CD4-positive, CD25-positive, alpha-beta regulatory T cell (primary cell): Measurements from ENCODE around the gene PDIK1L. TPM values are rescaled to one million over a fixed set of nuclear protein-coding genes. Genes with fewer than 3 reads are reported as not detected.

ENCODE experiments used
- ATAC-seq, 2 donors: fragments of 150-1000 bp; cut with Tn5 transposase; one replicate each; pipeline ENCODE4 v1.10.0; 2021; ENCODE audit warnings: low read depth in 2 of 2, moderate number of reproducible peaks in 2 of 2, moderate library complexity in 1 of 2
- DNase-seq, 3 donors: peaks; one replicate each; pipeline versions ENCODE4 v3.0.0 to v3.0.0-alpha.2; 2012 to 2022; ENCODE audit warnings: mixed read lengths in 1 of 3
- H3K27ac ChIP-seq: one replicate; pipeline ENCODE4 v1.7.0; 2013; ENCODE audit warnings: mild to moderate bottlenecking, low read length; ENCODE audit not compliant: insufficient read depth, poor library complexity, severe bottlenecking
- H3K27me3 ChIP-seq: one replicate; pipeline ENCODE4 v1.7.0; 2013; ENCODE audit warnings: low read length; ENCODE audit not compliant: control insufficient read depth, insufficient read depth
- H3K36me3 ChIP-seq: one replicate; pipeline ENCODE4 v1.7.0; 2013; ENCODE audit warnings: mild to moderate bottlenecking, low read length, moderate library complexity; ENCODE audit not compliant: control insufficient read depth, insufficient read depth
- H3K4me1 ChIP-seq: 2 replicates; pipeline ENCODE4 v1.7.0; 2013; ENCODE audit warnings: mild to moderate bottlenecking, low read length; ENCODE audit not compliant: insufficient read depth, control insufficient read depth, poor library complexity, severe bottlenecking
- H3K4me3 ChIP-seq: one replicate; pipeline ENCODE4 v1.7.0; 2013; ENCODE audit warnings: low read depth, mild to moderate bottlenecking, low read length, moderate library complexity
- H3K9me3 ChIP-seq, 2 experiments: 1 replicate in 1 of 2; 2 replicates in 1 of 2; pipeline ENCODE4 v1.7.0; 2013; ENCODE audit warnings: low read length in 2 of 2, mild to moderate bottlenecking in 1 of 2, moderate library complexity in 1 of 2; ENCODE audit not compliant: control insufficient read depth in 2 of 2
- H3K27ac Mint-ChIP-seq, 3 donors: one replicate each; pipeline ENCODE4 v1.8.0; 2020 to 2022; ENCODE audit warnings: mild to moderate bottlenecking in 3 of 3, mixed read lengths in 3 of 3, moderate library complexity in 2 of 3
- H3K27me3 Mint-ChIP-seq: one replicate; pipeline ENCODE4 v1.8.0; 2022; ENCODE audit warnings: mild to moderate bottlenecking, mixed read lengths
- H3K36me3 Mint-ChIP-seq: one replicate; pipeline ENCODE4 v1.8.0; 2020; ENCODE audit warnings: mixed read lengths
- H3K4me1 Mint-ChIP-seq, 4 donors: one replicate each; pipeline ENCODE4 v1.8.0; 2020 to 2022; ENCODE audit warnings: mixed read lengths in 4 of 4, mild to moderate bottlenecking in 1 of 4
- H3K4me3 Mint-ChIP-seq, 4 donors: one replicate each; pipeline ENCODE4 v1.8.0; 2020 to 2022; ENCODE audit warnings: mild to moderate bottlenecking in 4 of 4, mixed read lengths in 4 of 4, moderate library complexity in 3 of 4
- H3K9me3 Mint-ChIP-seq, 7 donors: one replicate each; pipeline ENCODE4 v1.8.0; 2020 to 2022; ENCODE audit warnings: mixed read lengths in 7 of 7, mild to moderate bottlenecking in 3 of 7, moderate library complexity in 2 of 7
- polyA plus RNA-seq, 4 donors: library from polyadenylated mRNA; unstranded; fragments of 300-500 nt; fragmentation: Illumina TruSeq; gene quantifications; one replicate each; pipeline ENCODE4 v1.2.3, GENCODE V29; 2021
- total RNA-seq: library from RNA; stranded (reverse); gene quantifications from one replicate; pipeline ENCODE4 v1.2.3, GENCODE V29; 2022

PDIK1L gene
- total and polyA plus RNA-seq, 5 donors from 2014 or later: 5.1 to 11.1 (median 7.0) TPM

DNA sequence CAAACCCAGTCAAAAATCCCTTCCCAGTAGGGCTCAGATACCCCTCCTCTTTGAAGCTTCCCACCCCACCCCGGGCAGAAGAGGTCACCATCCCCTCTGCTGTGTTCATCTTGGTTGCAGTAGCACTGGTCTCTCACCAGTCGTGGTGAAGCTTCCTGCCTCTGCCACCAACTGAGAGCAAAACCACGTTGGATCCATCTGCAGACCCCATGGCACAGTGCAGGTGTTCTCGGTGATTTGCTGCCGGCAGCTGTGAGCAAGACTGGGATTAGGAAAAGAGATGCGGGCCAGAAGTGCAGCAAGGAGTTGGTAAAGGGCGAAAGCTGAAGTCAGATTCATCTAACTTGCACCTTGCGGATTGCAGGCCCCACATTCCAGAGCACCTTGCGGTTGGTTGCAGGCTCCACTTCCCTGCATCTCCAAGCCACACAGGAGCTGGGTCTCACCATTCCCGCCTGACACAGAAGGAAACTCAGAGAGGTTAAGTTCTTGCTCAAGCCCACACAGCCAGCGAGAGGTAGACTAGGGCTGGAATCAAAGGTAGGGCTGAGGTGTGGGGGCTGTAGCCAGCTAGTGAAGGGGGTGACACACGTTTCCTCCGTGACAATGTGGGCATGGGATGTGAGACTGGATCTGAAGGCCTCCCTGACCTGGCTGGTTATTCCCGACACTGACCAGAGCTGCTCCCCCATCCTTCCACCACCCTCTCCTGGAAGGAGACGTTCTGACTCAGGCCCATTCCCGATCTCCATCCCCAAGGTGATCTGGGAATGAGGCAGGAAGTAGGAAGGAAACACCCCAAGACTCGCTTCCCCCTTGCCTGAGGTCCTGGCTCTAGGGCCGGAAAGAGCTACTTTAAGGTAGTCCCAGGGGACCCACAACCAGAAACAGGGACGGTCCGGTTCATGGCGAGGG lies 44.0 kb downstream of the PDIK1L start:
- Mint-ChIP-seq H3K27me3 (peaks cover 69% of the 10 kb centered on the region), H3K4me1 (no peaks in the 10 kb centered on the region), H3K9me3 (peaks cover 0 to 2% (median 0%) of the 10 kb centered on the region in 7 donors), H3K27ac (no peak overlapping the region), H3K4me3 (no peak overlapping the region), H3K36me3 (no peaks in the 10 kb centered on the region)
- ATAC-seq (no peak), DNase-seq (no peak)
- H3K27ac ChIP-seq: no peak overlapping the region
- H3K9me3 ChIP-seq: no peaks in the 10 kb centered on the region
- H3K4me3 ChIP-seq: no peak overlapping the region
- H3K4me1 ChIP-seq: peaks cover 5% of the 10 kb centered on the region
- no peaks in the 10 kb centered on the region for H3K36me3 ChIP-seq
- peaks cover 8% of the 10 kb centered on the region for H3K27me3 ChIP-seq

DNA sequence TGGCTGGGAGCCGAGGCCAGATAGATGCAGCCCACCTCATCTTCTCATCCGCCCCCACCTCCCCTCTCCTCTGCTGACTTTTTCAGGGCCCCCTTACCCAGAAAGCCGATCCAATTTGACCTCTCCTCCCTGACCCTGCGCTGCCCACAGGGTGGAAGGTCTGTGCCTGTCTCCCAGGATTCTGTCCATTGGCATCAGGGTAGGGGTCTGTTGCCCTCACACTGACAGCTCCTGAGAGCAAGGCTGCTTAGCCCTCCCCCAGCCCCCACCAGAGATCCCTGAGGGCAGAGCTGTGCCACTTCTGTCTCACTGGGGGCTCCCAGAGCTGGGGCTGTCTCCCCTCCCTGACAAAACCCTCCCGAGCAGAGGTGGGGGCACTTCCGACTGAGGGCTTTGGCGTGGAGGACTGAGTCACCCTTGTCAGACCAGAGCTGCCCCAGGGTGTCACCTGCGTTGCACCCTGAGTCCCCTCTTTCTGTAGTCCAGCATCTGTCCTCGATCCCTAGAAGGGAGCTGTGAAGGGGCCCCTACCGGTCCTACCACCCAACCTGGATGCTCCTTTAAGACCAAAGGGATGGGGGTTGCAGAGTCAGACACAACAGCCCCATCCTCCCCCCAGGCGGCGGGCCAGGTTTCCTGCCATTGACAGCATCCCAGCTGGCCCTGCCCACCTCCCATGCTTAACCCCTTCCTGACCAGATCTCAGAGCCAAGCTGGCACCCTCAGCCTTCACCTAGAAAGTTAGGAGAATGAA lies 44.8 kb downstream of the PDIK1L start:
- Mint-ChIP-seq H3K4me1 (peaks cover 0 to 2% (median 0%) of the 10 kb centered on the region in 4 donors), H3K4me3 (no peak overlapping the region), H3K27ac (no peak overlapping the region), H3K36me3 (no peaks in the 10 kb centered on the region), H3K9me3 (peaks cover 0 to 2% (median 0%) of the 10 kb centered on the region in 7 donors), H3K27me3 (peaks cover 75% of the 10 kb centered on the region)
- Histone ChIP-seq H3K4me1 (peaks cover 9% of the 10 kb centered on the region), H3K27me3 (peaks cover 9% of the 10 kb centered on the region), H3K36me3 (no peaks in the 10 kb centered on the region), H3K27ac (no peak overlapping the region), H3K4me3 (no peak overlapping the region), H3K9me3 (no peaks in the 10 kb centered on the region)
- DNase-seq: no peak
- no peak for ATAC-seq

DNA sequence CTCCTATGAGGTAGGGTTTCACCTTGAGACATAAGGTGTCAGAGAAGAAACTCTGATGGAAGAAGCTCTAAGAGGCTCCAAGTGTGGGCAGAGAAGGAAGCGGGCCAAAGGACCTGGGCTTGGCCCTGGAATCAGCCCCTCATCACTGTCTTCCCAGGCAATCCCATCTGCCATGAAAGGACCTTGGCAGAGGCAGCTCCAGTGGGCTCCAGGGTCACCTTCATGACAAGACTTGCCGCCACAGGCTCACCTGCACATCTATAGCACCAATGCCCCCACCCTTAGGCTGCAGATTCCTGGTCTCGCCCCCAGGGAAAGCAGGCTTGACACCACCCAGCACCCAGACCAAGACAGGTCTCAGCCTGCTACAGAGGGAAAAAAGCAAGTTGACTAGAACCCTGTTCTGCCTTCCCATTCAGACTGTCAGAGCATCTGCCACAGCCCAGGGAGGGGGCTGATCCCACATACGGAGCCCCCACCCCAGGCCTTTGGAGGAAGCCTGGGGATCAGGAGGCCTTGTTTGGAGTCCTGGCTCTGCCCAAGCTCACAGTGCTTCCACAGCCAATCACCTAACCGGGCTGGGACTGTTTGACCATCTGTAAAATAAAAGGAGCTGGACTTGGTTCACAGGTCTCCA lies 46.8 kb downstream of the PDIK1L start:
- H3K4me1 Mint-ChIP-seq: peaks cover 0 to 7% (median 3%) of the 10 kb centered on the region in 4 donors

DNA sequence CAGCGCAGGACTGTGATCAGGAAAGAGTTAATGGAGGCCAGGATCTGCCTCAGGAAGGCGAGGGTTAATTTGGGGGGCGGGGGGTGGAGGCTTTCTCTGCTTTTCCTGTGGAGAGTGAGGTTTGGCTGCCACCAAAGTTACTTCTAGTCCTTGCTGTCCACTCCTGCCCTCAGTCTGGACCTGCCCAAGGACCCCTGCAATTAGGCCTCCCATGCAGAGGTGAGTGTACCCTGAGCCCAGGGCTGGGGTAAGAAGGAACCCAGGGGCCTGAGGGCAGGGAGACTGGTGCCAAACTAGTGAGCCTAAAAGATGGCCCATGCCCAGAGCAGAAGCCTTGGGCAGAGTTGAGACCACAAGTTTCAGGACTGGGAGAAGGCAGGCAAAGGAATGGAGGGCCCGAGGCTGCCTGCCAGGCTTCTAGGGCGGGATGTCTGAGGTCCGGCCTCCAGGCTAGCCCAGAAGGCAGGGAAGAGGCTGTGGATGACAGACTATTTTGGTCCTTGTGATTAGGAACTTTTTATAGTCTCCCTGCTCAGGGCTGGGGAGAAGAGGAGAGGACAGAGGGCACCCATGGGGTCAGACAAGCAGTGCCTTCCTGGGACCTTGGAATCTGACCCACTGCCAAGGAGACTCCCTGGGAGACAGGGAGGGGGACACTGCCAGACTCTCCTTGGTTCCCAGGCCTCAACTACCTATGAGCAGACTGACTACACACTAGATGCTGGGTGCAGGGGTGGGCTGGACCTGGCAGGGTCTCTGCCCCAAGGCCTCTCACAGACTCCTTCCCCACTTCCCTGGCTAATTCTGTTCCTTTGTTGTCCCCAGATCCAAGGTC lies 47.5 kb downstream of the PDIK1L start, which contains the start of gene FAM110D:
FAM110D (plus strand) TSS at position 172 of the 835 bp plus-strand sequence. CDS start 2,213 bp downstream, outside the sequence.
- H3K4me3 Mint-ChIP-seq: peak within 1 kb of the TSS in 3 of 4 donors; percentile 18 to 75 (median 35)
- ATAC-seq: no peak
- DNase-seq: no peak
- no peaks in the 10 kb centered on the region for H3K9me3 ChIP-seq
- H3K4me1 Mint-ChIP-seq: peaks cover 0 to 9% (median 5%) of the 10 kb centered on the region in 4 donors
- no peaks in the 10 kb centered on the region for H3K36me3 Mint-ChIP-seq
- no peaks in the 10 kb centered on the region for H3K9me3 Mint-ChIP-seq
- peaks cover 70% of the 10 kb centered on the region for H3K27me3 Mint-ChIP-seq
- no peaks in the 10 kb centered on the region for H3K36me3 ChIP-seq
- no peak within 1 kb of the TSS for H3K4me3 ChIP-seq
- peaks cover 27% of the 10 kb centered on the region for H3K4me1 ChIP-seq
- no peak within 1 kb of the TSS for H3K27ac ChIP-seq
- peaks cover 11% of the 10 kb centered on the region for H3K27me3 ChIP-seq
- H3K27ac Mint-ChIP-seq: no peak within 1 kb of the TSS

More for the DNA sequence above, 46.8 kb downstream of the PDIK1L start:
- Mint-ChIP-seq H3K9me3 (peaks cover 0 to 2% (median 0%) of the 10 kb centered on the region in 7 donors), H3K27me3 (peaks cover 73% of the 10 kb centered on the region), H3K36me3 (no peaks in the 10 kb centered on the region), H3K27ac (no peak overlapping the region), H3K4me3 (peak overlapping the region in 2 of 4 donors; percentile 18 to 35)
- Histone ChIP-seq H3K4me1 (peaks cover 20% of the 10 kb centered on the region), H3K4me3 (no peak overlapping the region), H3K9me3 (no peaks in the 10 kb centered on the region), H3K27ac (no peak overlapping the region), H3K36me3 (no peaks in the 10 kb centered on the region), H3K27me3 (peaks cover 14% of the 10 kb centered on the region)
- no peak for ATAC-seq
- DNase-seq: no peak

DNA sequence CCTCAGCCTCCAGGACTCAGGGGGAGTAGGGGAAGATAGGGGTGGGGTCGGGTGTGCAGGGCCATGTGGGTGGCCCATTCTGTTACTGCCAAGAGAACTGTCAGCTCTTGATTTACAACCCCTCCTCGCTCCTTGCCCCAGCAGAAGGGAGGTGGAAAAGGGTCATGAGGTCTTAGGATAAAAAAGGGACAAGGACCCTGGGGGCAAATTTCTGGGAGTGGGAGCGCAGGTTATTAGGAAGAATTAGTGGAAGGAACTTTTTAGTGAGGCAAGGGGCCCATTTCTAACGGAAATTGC lies 48.1 kb downstream of the PDIK1L start:
- DNase-seq: no peak
- H3K9me3 Mint-ChIP-seq: no peaks in the 10 kb centered on the region
- no peak overlapping the region for H3K4me3 ChIP-seq
- H3K36me3 ChIP-seq: no peaks in the 10 kb centered on the region
- peak overlapping the region in 1 of 4 donors; percentile 75 for H3K4me3 Mint-ChIP-seq
- peaks cover 65% of the 10 kb centered on the region for H3K27me3 Mint-ChIP-seq
- H3K27ac ChIP-seq: no peak overlapping the region
- H3K27ac Mint-ChIP-seq: no peak overlapping the region
- peaks cover 31% of the 10 kb centered on the region for H3K4me1 ChIP-seq
- no peak for ATAC-seq
- no peaks in the 10 kb centered on the region for H3K9me3 ChIP-seq
- H3K36me3 Mint-ChIP-seq: no peaks in the 10 kb centered on the region
- H3K27me3 ChIP-seq: peaks cover 10% of the 10 kb centered on the region
- peaks cover 0 to 12% (median 5%) of the 10 kb centered on the region in 4 donors for H3K4me1 Mint-ChIP-seq

DNA sequence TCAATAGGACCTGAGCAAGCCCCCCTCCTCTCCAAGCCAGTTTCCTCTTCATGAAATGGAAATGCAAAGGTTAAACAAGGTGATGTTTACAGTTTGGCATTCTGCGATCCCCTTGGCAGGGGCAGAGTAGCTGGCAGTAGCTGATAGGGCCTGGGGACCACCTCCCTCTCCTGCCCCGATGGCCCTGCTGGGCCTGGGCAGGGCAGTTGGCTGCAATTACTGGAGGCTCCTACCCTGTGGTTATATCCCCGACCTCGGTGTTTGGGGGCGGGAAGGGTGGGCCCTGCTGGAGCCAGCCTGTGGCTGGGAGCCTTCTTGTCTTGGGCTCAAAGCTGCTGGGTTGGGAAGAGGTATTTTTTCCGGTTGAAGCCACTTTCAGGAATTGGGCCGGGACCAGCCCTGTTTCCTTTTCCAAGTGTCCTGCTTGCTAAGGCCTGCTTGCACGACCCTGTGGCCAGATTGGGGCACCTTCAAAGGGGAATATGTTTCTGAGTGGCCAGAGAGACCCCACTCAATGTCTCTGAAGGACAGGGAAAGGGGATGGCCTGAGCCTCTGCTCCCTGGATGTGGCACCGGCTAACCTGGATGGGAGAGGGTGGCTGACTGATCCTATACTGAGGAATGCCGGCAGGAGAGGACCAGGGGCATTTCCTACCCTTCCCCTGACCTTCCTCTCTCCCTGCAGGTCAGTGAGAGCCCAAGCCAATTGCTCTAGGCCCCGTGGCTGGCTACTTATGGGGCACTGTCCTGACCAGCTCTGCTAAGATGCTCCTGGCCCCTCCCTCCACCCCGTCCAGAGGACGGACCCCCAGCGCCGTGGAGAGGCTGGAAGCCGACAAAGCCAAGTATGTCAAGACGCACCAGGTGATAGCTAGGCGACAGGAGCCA lies 49.1 kb downstream of the PDIK1L start:
- Histone ChIP-seq H3K36me3 (no peaks in the 10 kb centered on the region), H3K27ac (no peak overlapping the region), H3K4me3 (no peak overlapping the region), H3K27me3 (peaks cover 10% of the 10 kb centered on the region), H3K4me1 (peaks cover 31% of the 10 kb centered on the region), H3K9me3 (no peaks in the 10 kb centered on the region)
- DNase-seq (no peak), ATAC-seq (no peak)
- Mint-ChIP-seq H3K4me3 (no peak overlapping the region), H3K36me3 (no peaks in the 10 kb centered on the region), H3K9me3 (no peaks in the 10 kb centered on the region), H3K27me3 (peaks cover 55% of the 10 kb centered on the region), H3K27ac (no peak overlapping the region), H3K4me1 (peaks cover 0 to 17% (median 5%) of the 10 kb centered on the region in 4 donors)
